Right kidney (tissue), 1 donor: ENCODE data around the gene GRK3.

Experiments
- DNase-seq: peaks from one replicate; pipeline ENCODE4 v3.0.0-alpha.2; 2016

Gene GRK3

GRCh38 chr22:25739659-25740344 lies 175.3 kb downstream of the GRK3 start:
- no peak for DNase-seq

- no peak for DNase-seq
Measured at GRCh38 chr22:25741692-25742626, 177.5 kb downstream of the GRK3 start, which contains the start of gene MYO18B. Gene MYO18B, plus strand, starts transcription at chr22:25742188. Its CDS starts 18,905 bp downstream, at chr22:25761093.

- DNase-seq = no peak
Measured at GRCh38 chr22:25742918-25743708, 178.6 kb downstream of the GRK3 start.

GRCh38 chr22:25744694-25745093 lies 180.2 kb downstream of the GRK3 start:
- no peak for DNase-seq

GRCh38 chr22:25745341-25746011 lies 181.0 kb downstream of the GRK3 start:
- no peak for DNase-seq

GRCh38 chr22:25746012-25746373 lies 181.5 kb downstream of the GRK3 start:
- no peak for DNase-seq

GRCh38 chr22:25747245-25747944 lies 182.9 kb downstream of the GRK3 start:
- DNase-seq = no peak

GRCh38 chr22:25748140-25748539 lies 183.7 kb downstream of the GRK3 start:
- no peak for DNase-seq

- DNase-seq = no peak
Measured at GRCh38 chr22:25748704-25749103, 184.2 kb downstream of the GRK3 start.

- DNase-seq = no peak
Measured at GRCh38 chr22:25749420-25750169, 185.1 kb downstream of the GRK3 start.

GRCh38 chr22:25750569-25751173 lies 186.2 kb downstream of the GRK3 start:
- no peak for DNase-seq

- no peak for DNase-seq
Measured at GRCh38 chr22:25751174-25751581, 186.7 kb downstream of the GRK3 start.

GRCh38 chr22:25752615-25753214 lies 188.2 kb downstream of the GRK3 start:
- no peak for DNase-seq

GRCh38 chr22:25753252-25753651 lies 188.8 kb downstream of the GRK3 start:
- no peak for DNase-seq

- no peak for DNase-seq
Measured at GRCh38 chr22:25754527-25755202, 190.2 kb downstream of the GRK3 start.

GRCh38 chr22:25757686-25758085 lies 193.2 kb downstream of the GRK3 start:
- DNase-seq = no peak

- no peak for DNase-seq
Measured at GRCh38 chr22:25758316-25758715, 193.8 kb downstream of the GRK3 start.

- no peak for DNase-seq
Measured at GRCh38 chr22:25759825-25760231, 195.4 kb downstream of the GRK3 start.

GRCh38 chr22:25760294-25760693 lies 195.8 kb downstream of the GRK3 start:
- no peak for DNase-seq
